ENCODE measurements around the gene TNFRSF8.
A peak's percentile ranks its signal among the peaks of the same experiment; 100 is the strongest.

TNFRSF8 gene

GRCh38 chr1:12144969-12145368, 81.9 kb downstream of the TNFRSF8 start:
- no peak for FAIRE-seq
- TF ChIP-seq POLR2A (IDR thresholded peaks at IDR 0.05; ENCODE audit: low read depth, low read length): no peak
- DNase-seq (ENCODE audit: insufficient read length, low spot score): no peak

- DNase-seq (ENCODE audit: insufficient read length, low spot score) (no peak), FAIRE-seq (no peak)
- no peak for TF ChIP-seq POLR2A (IDR thresholded peaks at IDR 0.05; ENCODE audit: low read depth, low read length)
These were observed 82.7 kb downstream of the TNFRSF8 start for GRCh38 chr1:12145616-12146342.

GRCh38 chr1:12146343-12147112, 83.4 kb downstream of the TNFRSF8 start:
- no peak for TF ChIP-seq POLR2A (IDR thresholded peaks at IDR 0.05; ENCODE audit: low read depth, low read length)
- DNase-seq (ENCODE audit: insufficient read length, low spot score) (no peak), FAIRE-seq (no peak)

DNA sequence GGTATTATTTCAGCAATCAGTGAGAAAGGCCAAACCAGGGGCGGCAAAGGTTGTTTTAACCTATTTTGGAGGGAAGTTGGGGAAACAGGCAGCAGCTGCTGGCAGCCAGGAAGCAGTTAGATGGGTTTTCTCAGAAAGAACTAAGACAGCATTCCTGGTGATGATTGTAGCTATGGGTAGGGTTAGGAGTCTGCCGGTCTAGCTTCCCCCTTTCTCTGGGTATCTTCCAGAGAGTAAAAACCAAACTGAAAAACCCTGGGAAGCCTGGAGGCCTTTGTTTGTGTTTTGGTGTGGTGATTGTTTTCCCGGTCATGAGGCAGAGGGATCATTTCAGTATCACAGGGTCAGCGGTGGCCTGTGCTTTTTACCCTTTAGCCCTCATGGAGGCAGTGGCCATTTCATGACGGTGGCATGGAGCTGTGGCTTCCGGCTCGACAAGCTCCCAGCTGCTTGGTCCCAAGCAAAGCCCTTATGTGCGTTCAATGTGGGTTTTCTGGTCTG, 84.1 kb downstream of the TNFRSF8 start:
- no peak for FAIRE-seq
- TF ChIP-seq POLR2A (IDR thresholded peaks at IDR 0.05; ENCODE audit: low read depth, low read length): no peak
- no peak for DNase-seq (ENCODE audit: insufficient read length, low spot score)

GRCh38 chr1:12148160-12148957, 85.3 kb downstream of the TNFRSF8 start:
- TF ChIP-seq POLR2A (IDR thresholded peaks at IDR 0.05; ENCODE audit: low read depth, low read length): no peak
- FAIRE-seq: no peak
- no peak for DNase-seq (ENCODE audit: insufficient read length, low spot score)

GRCh38 chr1:12148958-12149790, 86.1 kb downstream of the TNFRSF8 start:
- TF ChIP-seq POLR2A (IDR thresholded peaks at IDR 0.05; ENCODE audit: low read depth, low read length): no peak
- DNase-seq (ENCODE audit: insufficient read length, low spot score): no peak
- no peak for FAIRE-seq

GRCh38 chr1:12149791-12150175, 86.7 kb downstream of the TNFRSF8 start:
- TF ChIP-seq POLR2A (IDR thresholded peaks at IDR 0.05; ENCODE audit: low read depth, low read length): no peak
- no peak for DNase-seq (ENCODE audit: insufficient read length, low spot score)
- FAIRE-seq: no peak

DNA sequence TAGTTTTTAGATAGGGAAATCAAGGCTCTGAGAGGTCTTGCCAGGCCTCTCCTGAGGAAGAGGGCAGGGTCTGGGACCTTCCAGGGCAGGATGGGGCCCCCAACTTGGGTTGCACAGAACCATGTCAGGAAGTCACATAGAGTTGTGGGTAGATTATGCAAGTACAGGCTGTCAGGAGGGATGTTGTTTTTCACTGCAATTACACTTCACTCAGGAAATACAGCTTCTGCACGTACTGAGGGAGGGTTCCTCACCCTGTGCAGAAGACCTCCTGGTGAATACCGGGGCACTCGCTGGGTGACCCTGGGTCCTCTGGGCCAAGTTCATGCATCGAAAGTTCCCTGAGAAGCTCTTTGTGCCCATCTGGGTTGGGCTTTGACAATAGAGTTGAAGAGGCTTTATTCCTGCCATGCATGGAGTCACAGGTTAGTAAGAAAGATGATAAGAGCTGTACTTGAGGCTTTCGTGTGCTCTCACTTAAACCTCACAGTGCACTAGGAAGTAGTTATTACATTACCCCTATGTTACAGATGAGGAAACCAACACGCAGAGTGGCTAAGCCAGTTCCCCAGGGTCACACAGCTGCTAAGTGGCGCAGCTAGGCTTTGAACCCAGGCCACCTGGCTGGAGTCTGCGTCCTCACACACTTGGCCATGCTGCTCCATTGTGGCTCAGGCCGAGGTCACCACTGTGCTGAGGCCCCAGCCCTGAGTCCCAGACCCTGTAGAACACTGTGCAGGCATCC, 87.5 kb downstream of the TNFRSF8 start:
- DNase-seq (ENCODE audit: insufficient read length, low spot score) (no peak), FAIRE-seq (no peak)
- no peak for TF ChIP-seq POLR2A (IDR thresholded peaks at IDR 0.05; ENCODE audit: low read depth, low read length)

DNA sequence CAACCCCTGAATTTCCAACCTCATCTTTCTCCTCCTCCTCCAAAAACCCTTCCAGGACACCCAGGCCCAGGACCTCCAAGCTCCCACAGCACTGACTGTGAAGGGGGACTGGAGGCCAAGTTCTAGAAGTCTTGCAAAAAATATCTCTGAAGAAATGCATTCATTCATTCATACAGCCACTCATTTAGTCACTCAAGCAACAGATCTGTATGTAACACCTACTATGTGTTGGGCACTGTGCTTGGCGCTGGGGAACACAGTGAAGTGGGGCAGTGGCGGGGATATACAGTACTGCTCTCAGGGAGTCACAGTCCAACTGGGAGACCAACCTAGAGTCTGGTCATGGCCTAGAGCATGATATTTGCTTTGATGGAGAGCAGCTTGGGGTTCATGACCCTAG, 88.4 kb downstream of the TNFRSF8 start:
- DNase-seq (ENCODE audit: insufficient read length, low spot score) (no peak), FAIRE-seq (no peak)

DNA sequence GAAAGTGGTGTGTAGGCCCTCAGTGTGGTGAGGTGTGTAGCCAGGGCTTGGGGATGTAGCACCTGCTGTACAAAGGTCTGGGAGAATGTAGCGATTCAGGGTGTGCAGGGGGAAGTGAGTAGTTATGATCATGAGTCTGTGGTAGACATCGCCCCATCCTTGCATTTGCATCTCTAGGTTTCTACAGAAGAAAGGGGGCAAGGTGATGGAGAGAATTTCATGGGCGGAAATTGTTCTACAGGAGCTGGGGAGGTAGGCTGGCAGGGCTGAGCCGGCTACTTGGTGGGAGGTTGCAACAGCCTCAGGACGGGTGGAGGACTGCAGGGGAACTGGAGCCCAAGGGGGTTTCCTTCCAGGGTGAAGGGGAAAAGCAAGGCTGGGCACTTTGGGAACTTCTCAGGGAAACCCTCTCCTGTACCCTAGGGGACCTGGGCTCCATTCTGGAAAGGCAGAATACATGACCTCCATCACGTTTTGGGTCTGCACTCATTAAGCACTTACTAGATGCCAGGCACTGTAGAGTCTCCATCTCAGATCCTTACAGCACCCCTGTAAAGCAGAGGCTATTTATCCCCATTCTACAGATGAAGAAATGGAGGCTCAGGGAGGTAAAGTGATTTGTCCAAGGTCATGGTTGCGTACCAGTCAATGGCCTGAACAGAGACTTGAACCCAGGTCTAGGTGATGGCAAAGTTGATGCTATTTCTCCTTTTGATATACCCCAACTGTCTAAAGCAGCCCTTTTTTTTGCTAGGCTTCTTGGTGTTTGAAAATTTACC, 89.2 kb downstream of the TNFRSF8 start:
- no peak for FAIRE-seq
- DNase-seq (ENCODE audit: insufficient read length, low spot score): no peak
- TF ChIP-seq POLR2A (IDR thresholded peaks at IDR 0.05; ENCODE audit: low read depth, low read length): no peak

More for the DNA sequence above, 88.4 kb downstream of the TNFRSF8 start:
- no peak for TF ChIP-seq POLR2A (IDR thresholded peaks at IDR 0.05; ENCODE audit: low read depth, low read length)

DNA sequence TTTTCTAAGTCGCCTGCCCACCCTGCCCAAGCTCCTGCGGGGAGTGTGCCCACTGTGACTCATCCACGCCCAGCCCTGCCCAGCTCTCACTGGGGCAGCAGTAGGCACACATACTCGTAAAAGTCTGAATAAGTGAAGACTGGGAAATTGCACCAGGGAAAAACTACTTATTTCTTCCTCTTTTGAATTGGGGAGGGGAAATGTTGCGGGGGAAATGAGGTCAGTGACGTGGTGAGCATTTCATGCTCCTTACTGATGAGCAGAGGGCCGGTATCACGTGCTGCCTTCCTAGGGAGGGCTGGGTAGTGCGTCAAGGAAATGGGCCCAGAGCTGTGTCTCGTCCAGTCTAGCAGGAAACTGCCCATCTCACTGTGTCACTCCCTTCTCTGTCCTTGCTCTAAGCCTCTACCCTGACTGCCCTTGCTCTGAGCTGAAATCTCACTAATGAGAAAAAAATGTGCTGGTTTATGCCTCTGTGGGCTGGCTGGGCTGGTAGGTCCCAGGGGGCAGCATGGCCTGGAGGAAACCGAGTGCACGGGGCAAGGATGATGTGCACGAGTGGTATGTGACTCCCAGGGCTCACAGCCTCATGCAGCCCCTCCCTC, 90.2 kb downstream of the TNFRSF8 start:
- no peak for TF ChIP-seq POLR2A (IDR thresholded peaks at IDR 0.05; ENCODE audit: low read depth, low read length)
- FAIRE-seq: peak; percentile 86
- DNase-seq (ENCODE audit: insufficient read length, low spot score): no peak

GRCh38 chr1:12155328-12155727, 92.2 kb downstream of the TNFRSF8 start:
- no peak for TF ChIP-seq POLR2A (IDR thresholded peaks at IDR 0.05; ENCODE audit: low read depth, low read length)
- FAIRE-seq: no peak
- DNase-seq (ENCODE audit: insufficient read length, low spot score): no peak
